Testis (tissue), 3 donors: ENCODE data around the gene AUH. TPM values are rescaled to one million over a fixed set of nuclear protein-coding genes. Genes with fewer than 3 reads are reported as not detected.

Experiments used
- DNase-seq: peaks from one replicate; pipeline ENCODE4 v3.0.0-alpha.2; 2019
- H3K27ac ChIP-seq, 2 donors: fragments of 200-600 bp; sonication (generic); one replicate each; pipeline ENCODE4 v1.5.1; 2019
- H3K27me3 ChIP-seq: fragments of 200-600 bp; sonication (generic); one replicate; pipeline ENCODE4 v1.5.1; 2019
- H3K36me3 ChIP-seq: fragments of 200-600 bp; sonication (generic); one replicate; pipeline ENCODE4 v1.5.1; 2017; ENCODE audit warnings: low read depth; ENCODE audit errors: missing control alignments
- H3K4me1 ChIP-seq: fragments of 200-600 bp; sonication (generic); one replicate; pipeline ENCODE4 v1.5.1; 2019
- H3K4me3 ChIP-seq, 2 donors: fragments of 200-600 bp; sonication (generic); one replicate each; pipeline ENCODE4 v1.5.1; 2017 to 2019
- H3K9me3 ChIP-seq: fragments of 200-600 bp; sonication (generic); one replicate; pipeline ENCODE4 v1.5.1; 2017
- CTCF ChIP-seq, 3 experiments: fragments of 450-650 bp in 2 of 3; fragments of 200-600 bp in 1 of 3; sonication (generic) in 1 of 3; IDR thresholded peaks; one replicate each; pipeline ENCODE4 v1.5.1; 2016 to 2019; ENCODE audit warnings: antibody characterized with exemption in 3 of 3, mild to moderate bottlenecking in 2 of 3, moderate library complexity in 1 of 3
- POLR2A ChIP-seq: fragments of 450-650 bp; IDR thresholded peaks from one replicate; pipeline ENCODE4 v1.6.1; 2017; ENCODE audit warnings: antibody characterized with exemption, mild to moderate bottlenecking, moderate library complexity
- WGBS, 2 donors: methylation state at CpG; one replicate each; pipeline ENCODE4 v1.1.5; 2018; 5-methylcytosine and 5-hydroxymethylcytosine counted together
- intact Hi-C: fragments of 100-400 bp; cut with DNase I; formaldehyde crosslinking; loops from one replicate; pipeline ENCODE4 v1.15.1; 2023; ENCODE audit warnings: low total_unique reads
- polyA plus RNA-seq: library from polyadenylated mRNA; stranded (reverse); fragments of 350-450 nt; fragmentation: Illumina TruSeq; extraction: RNeasy Lipid Tissue Mini Kit (QIAGEN cat#74804); gene quantifications from one replicate; pipeline ENCODE4 v1.2.3, GENCODE V29; 2014; ENCODE audit warnings: low read depth, low replicate concordance; ENCODE audit not compliant: insufficient read depth
- total RNA-seq, 2 donors: library from RNA; depleted of rRNA; stranded (reverse); fragments of >200 nt; gene quantifications; one replicate each; pipeline ENCODE4 v1.2.3, GENCODE V29; 2016

Gene AUH
- total and polyA plus RNA-seq, 3 donors from 2014 or later, result 9.1 to 33.9 (median 31.7) TPM

- H3K27me3 ChIP-seq, result no peaks in the 10 kb centered on the region
- H3K36me3 ChIP-seq, result no peaks in the 10 kb centered on the region
- intact Hi-C loops, result no loop called here
- H3K4me1 ChIP-seq, result peaks cover 10% of the 10 kb centered on the region
- no peaks in the 10 kb centered on the region for H3K9me3 ChIP-seq
- no peak for TF ChIP-seq CTCF (IDR thresholded peaks at IDR 0.05)
- no peak for TF ChIP-seq POLR2A
- no peak for DNase-seq
- peak overlapping the region in 1 of 2 donors; percentile 23 for H3K27ac ChIP-seq
- WGBS, 2 donors, result 61 to 67% methylated on average over 3 of the region's 3 CpGs
- H3K4me3 ChIP-seq, result no peak overlapping the region
Measured at GRCh38 chr9:91208419-91208745, 153.3 kb downstream of the AUH start.

- intact Hi-C loops, result no loop called here
- Histone ChIP-seq H3K27ac (peak overlapping the region in 1 of 2 donors; percentile 25), H3K4me1 (peaks cover 10% of the 10 kb centered on the region), H3K4me3 (no peak overlapping the region), H3K36me3 (no peaks in the 10 kb centered on the region), H3K9me3 (no peaks in the 10 kb centered on the region), H3K27me3 (no peaks in the 10 kb centered on the region)
- no peak for TF ChIP-seq CTCF (IDR thresholded peaks at IDR 0.05)
- TF ChIP-seq POLR2A, result no peak
- 46% methylated on average over 8 of the region's 8 CpGs for WGBS, 2 donors
- DNase-seq, result no peak
Measured at GRCh38 chr9:91207729-91208418, 153.8 kb downstream of the AUH start.

GRCh38 chr9:91207397-91207728 is 154.4 kb downstream of the AUH start:
- Histone ChIP-seq H3K27me3 (no peaks in the 10 kb centered on the region), H3K4me3 (no peak overlapping the region), H3K27ac (no peak overlapping the region), H3K36me3 (no peaks in the 10 kb centered on the region), H3K9me3 (no peaks in the 10 kb centered on the region), H3K4me1 (peaks cover 10% of the 10 kb centered on the region)
- TF ChIP-seq POLR2A (no peak), CTCF (IDR thresholded peaks at IDR 0.05) (no peak)
- no peak for DNase-seq
- intact Hi-C loops, result no loop called here
- 88 to 94% methylated on average over 9 of the region's 9 CpGs for WGBS, 2 donors

GRCh38 chr9:91206806-91207205 is 154.9 kb downstream of the AUH start:
- H3K4me1 ChIP-seq, result peaks cover 10% of the 10 kb centered on the region
- DNase-seq, result no peak
- intact Hi-C loops, result no loop called here
- 89% methylated on average over 1 of the region's 1 CpG for WGBS, 2 donors
- no peak overlapping the region for H3K4me3 ChIP-seq
- H3K27me3 ChIP-seq, result no peaks in the 10 kb centered on the region
- H3K9me3 ChIP-seq, result no peaks in the 10 kb centered on the region
- TF ChIP-seq POLR2A, result no peak
- no peak for TF ChIP-seq CTCF (IDR thresholded peaks at IDR 0.05)
- H3K36me3 ChIP-seq, result no peaks in the 10 kb centered on the region
- H3K27ac ChIP-seq, result no peak overlapping the region

- Histone ChIP-seq H3K36me3 (no peaks in the 10 kb centered on the region), H3K4me3 (no peak overlapping the region), H3K27ac (no peak overlapping the region), H3K9me3 (no peaks in the 10 kb centered on the region), H3K4me1 (peaks cover 4% of the 10 kb centered on the region), H3K27me3 (no peaks in the 10 kb centered on the region)
- no peak for TF ChIP-seq CTCF (IDR thresholded peaks at IDR 0.05)
- no peak for TF ChIP-seq POLR2A
- intact Hi-C loops, result no loop called here
- no peak for DNase-seq
Measured at GRCh38 chr9:91202736-91203283, 158.9 kb downstream of the AUH start.
